H54 (cell line): ENCODE results near the gene TOX2.

Source experiments
- DNase-seq: peaks from one replicate; pipeline ENCODE4 v3.0.0; 2011; ENCODE audit warnings: low spot score, mixed read lengths; ENCODE audit not compliant: insufficient read length
- FAIRE-seq: peaks from 3 replicates; lab custom pipeline; 2011; peaks lifted over from hg19 to GRCh38; lab: Jason Lieb, UNC
- POLR2A ChIP-seq: IDR thresholded peaks from 2 replicates; pipeline ENCODE4 v1.6.1; 2011; ENCODE audit warnings: low read depth, mild to moderate bottlenecking, low read length

TOX2 gene

DNA sequence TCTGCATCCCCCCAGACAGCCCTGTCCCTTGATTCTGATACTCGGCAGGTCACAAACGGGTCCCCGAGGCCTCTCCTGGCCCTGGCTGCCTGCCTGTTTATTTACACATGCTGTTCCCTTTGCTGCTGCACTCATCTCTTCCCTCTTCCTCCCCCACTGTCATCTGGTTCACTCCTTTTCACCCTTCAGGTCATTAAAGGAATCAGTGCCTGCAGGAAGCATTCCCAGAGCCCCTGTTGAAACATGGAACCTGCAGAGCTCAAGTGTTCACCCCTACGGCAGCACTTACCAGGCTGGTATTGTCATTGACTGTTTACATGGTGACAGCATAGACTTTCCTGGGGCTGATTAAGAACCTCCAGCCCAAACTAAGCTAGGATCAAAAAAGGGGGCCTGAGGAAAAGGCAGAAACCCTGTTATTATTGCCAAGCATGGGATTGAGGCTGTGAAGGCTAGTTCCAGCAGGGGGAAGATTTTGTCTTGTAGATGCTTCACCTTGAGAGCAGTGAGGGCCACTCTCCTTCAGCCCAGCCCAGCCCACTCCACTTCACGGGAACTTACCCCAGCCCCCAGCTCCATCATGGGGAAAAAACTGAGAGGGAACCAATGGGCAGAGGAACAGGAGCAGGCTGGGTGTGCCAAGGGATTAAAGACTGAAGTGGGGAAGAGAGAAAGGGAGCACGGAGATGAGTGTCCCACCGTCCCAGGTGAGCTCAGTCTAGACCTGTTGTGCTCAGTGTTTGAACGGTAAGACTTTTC lies 199.1 kb downstream of the TOX2 start:
- no peak for FAIRE-seq
- no peak for DNase-seq
- no peak for TF ChIP-seq POLR2A

DNA sequence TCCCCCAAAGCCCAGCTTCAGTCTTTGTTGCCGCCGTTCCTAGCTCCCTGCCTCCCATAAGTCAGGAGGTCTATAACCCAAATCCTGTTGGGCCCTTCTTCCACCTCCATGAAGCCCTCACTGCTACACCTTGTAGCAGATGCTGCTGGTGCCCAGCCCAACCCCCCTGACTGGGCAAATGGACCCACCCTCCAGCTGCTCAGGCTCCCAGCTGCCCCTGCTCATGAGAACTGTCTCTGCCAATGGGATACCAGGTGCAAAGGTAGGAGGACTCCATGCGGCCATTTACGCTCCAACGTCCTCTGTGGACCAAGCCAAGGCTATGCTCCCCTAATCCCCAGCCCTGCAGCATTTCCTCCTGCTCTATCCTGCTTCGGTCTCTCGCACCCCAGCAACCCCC lies 200.5 kb downstream of the TOX2 start:
- no peak for TF ChIP-seq POLR2A
- FAIRE-seq (no peak), DNase-seq (no peak)

DNA sequence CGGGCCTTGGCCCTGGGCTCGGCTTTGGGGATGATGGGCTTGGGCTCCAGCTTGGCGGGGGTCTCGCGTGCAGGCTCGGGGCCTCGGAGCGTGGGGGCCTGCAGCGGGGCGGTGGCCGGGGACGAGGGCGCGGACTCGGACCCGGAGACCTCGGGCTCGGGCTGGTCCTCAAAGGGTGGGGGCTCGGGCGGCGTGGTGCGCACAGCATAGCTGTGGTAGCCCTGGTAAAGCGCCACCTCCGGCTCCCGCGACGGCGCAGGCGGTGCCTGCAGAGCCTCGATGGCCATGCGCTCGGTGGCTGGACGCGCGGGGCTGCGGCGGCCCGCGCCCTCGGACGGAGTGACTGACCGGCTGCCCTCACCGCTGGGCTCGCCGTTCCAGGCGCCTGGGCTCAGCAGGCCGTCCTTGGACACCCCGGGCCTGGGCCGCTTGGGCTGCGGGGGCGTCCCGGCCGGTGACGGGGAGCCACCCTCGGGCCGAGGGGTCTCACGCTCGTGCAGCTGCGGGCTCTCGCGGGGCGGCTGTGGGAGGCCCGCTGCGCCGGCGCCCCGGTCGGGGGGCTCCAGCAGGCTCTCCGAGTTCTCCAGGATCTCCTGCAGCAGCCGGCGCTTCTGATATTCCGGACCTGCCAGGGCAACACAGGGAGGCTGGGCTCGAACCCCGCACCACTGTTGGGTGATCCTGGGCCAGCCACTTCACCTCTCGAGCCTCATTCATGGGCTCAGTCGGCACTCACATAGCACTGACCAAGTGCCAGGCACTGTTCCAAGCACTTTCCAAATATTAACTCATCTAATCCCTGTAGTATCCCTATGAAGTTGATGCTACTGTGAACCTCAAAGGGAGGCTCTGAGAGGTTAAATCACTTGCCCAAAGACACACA lies 201.4 kb downstream of the TOX2 start:
- FAIRE-seq = no peak
- no peak for DNase-seq
- TF ChIP-seq POLR2A = no peak

DNA sequence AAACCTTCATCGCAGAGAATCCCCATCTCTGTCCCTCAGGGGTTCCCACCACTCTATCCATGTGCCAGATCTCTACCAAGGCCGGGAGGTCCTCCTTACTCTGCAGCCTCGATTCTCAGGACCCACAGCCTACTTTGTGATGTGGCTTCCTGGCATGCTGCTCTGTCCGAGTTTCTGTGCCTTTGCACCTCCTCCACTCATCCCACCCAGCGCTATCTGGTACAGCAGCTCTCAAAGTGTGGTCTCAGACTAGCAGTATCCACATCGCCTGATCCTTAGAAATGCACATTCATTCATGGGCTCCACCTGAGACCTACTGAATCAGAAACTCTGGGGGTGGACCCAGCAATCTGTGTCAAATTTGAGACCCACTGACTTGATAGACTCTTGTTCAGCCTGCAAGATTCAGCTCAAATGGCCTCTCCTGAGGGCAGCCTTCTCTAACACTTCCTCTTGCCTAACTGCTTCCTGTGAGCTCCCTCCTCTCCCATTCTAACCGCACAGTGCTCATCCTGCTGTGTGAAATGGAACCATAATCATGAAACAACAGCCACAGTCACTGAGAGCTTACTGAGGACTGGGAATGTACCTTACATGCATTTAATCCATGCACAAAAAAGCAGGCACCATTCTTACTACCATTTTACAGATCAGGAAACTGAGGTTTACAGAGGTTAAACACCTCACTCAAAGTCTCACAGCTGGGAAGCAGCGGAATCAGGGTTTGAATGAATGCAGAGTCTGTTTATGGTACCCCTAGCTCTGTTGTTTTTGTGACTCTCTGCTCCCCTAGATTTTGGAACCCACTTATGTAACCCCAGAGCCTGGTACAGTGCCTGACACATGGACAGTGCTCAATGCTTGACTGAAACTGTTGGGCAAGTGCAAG lies 202.9 kb downstream of the TOX2 start:
- no peak for TF ChIP-seq POLR2A
- FAIRE-seq (no peak), DNase-seq (no peak)

DNA sequence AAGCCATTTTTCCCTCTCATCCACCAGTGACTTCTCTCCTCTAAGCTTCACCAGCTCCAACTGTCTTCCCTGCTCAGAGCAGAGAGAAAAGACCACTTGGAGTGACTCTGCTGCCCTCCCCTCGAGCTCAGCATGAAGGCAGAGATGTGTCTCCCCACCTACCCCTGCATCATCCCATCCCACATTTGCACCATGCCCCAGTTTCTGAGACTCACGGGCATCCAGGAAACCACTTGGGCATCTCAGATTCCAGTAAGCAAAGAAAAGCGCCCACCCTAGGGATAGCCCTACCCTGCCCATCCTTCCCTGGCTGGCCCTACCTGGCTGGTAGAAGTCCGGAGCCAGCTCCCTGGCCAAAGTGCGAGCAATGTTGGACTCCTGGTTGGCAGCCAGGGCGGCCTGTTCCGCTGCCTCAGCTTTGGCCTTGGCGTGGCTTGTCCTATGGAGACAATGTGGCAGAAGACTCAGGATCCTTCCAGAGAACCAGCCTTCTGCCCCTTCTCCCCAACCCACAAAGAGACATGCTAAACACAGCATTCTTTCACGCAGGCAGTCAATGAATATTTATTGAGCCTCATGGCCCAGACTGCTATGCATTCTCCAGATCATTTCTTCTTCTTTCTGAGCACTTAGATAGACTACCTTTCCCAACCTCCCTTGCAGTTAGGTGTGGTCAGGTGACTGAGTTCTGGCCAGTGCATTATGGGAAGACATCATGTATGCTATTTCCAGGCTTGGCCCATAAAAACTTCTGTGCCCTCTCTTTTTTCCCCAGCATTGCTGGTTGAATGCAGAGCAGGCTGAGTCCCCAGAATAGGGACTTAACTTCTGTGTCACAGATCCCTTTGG lies 203.8 kb downstream of the TOX2 start:
- DNase-seq = no peak
- TF ChIP-seq POLR2A = no peak
- FAIRE-seq = no peak
